WI38 (cell line): ENCODE data around the gene TUBB6.

Experiments
- H3K4me3 ChIP-seq: 2 replicates; pipeline ENCODE4 v1.5.1; 2011; ENCODE audit warnings: low read depth, mild to moderate bottlenecking, control low read depth, low read length
- CTCF ChIP-seq: IDR thresholded peaks from 2 replicates; pipeline ENCODE4 v1.5.1; 2012; ENCODE audit warnings: low read depth, mild to moderate bottlenecking, control low read depth, low read length

TUBB6 gene

GRCh38 chr18:12334366-12334808 is 26.3 kb downstream of the TUBB6 start:
- TF ChIP-seq CTCF: no peak
- H3K4me3 ChIP-seq: no peak overlapping the region

- H3K4me3 ChIP-seq: no peak overlapping the region
Measured at GRCh38 chr18:12334863-12335262, 26.8 kb downstream of the TUBB6 start.

GRCh38 chr18:12335503-12335902 is 27.5 kb downstream of the TUBB6 start:
- TF ChIP-seq CTCF: no peak
- H3K4me3 ChIP-seq: no peak overlapping the region

More at GRCh38 chr18:12334863-12335262, 26.8 kb downstream of the TUBB6 start:
- no peak for TF ChIP-seq CTCF

GRCh38 chr18:12336171-12336613 is 28.2 kb downstream of the TUBB6 start:
- no peak for TF ChIP-seq CTCF
- H3K4me3 ChIP-seq: no peak overlapping the region

- H3K4me3 ChIP-seq: no peak overlapping the region
- no peak for TF ChIP-seq CTCF
Measured at GRCh38 chr18:12336887-12337286, 28.8 kb downstream of the TUBB6 start.

GRCh38 chr18:12338382-12338781 is 30.3 kb downstream of the TUBB6 start:
- no peak for TF ChIP-seq CTCF
- no peak overlapping the region for H3K4me3 ChIP-seq

GRCh38 chr18:12340945-12341660 is 33.1 kb downstream of the TUBB6 start:
- no peak overlapping the region for H3K4me3 ChIP-seq
- TF ChIP-seq CTCF: no peak
